Mesenchymal stem cell (in vitro differentiated cells and primary cell): ENCODE results near the gene RCL1.

Source experiments
- DNase-seq: peaks from one replicate; pipeline ENCODE4 v3.0.0-alpha.2; 2013
- H2AFZ ChIP-seq: one replicate; pipeline ENCODE4 v1.6.1; 2013; ENCODE audit warnings: low read depth, mild to moderate bottlenecking, control low read depth, inconsistent platforms, low read length, moderate library complexity
- H2AK5ac ChIP-seq: 2 replicates; pipeline ENCODE4 v1.6.1; 2013; ENCODE audit warnings: low read length, moderate library complexity, mild to moderate bottlenecking, inconsistent platforms; ENCODE audit not compliant: severe bottlenecking
- H2BK120ac ChIP-seq: one replicate; pipeline ENCODE4 v1.6.1; 2013; ENCODE audit warnings: low read depth, mild to moderate bottlenecking, inconsistent platforms, low read length, moderate library complexity
- H2BK12ac ChIP-seq, 2 experiments: one replicate each; pipeline ENCODE4 v1.6.1; 2013; ENCODE audit warnings: inconsistent platforms in 2 of 2, low read length in 2 of 2, mild to moderate bottlenecking in 2 of 2, moderate library complexity in 2 of 2, control low read depth in 1 of 2
- H2BK15ac ChIP-seq: one replicate; pipeline ENCODE4 v1.6.1; 2013; ENCODE audit warnings: mild to moderate bottlenecking, low read depth, inconsistent platforms; ENCODE audit not compliant: poor library complexity, severe bottlenecking
- H2BK5ac ChIP-seq: 2 replicates; pipeline ENCODE4 v1.6.1; 2013; ENCODE audit warnings: low read depth, mild to moderate bottlenecking, low read length, control low read depth, inconsistent platforms; ENCODE audit not compliant: poor library complexity, severe bottlenecking
- H3K14ac ChIP-seq, 2 experiments: one replicate each; pipeline ENCODE4 v1.6.1; 2013; ENCODE audit warnings: inconsistent platforms in 2 of 2, low read length in 2 of 2, control low read depth in 1 of 2, mild to moderate bottlenecking in 1 of 2, moderate library complexity in 1 of 2
- H3K18ac ChIP-seq, 2 experiments: one replicate each; pipeline ENCODE4 v1.6.1; 2013; ENCODE audit warnings: inconsistent platforms in 2 of 2, low read length in 2 of 2, control low read depth in 1 of 2, low read depth in 1 of 2, mild to moderate bottlenecking in 1 of 2
- H3K23ac ChIP-seq, 2 experiments: one replicate each; pipeline ENCODE4 v1.6.1; 2013; ENCODE audit warnings: inconsistent platforms in 2 of 2, low read length in 2 of 2, mild to moderate bottlenecking in 2 of 2, moderate library complexity in 2 of 2, control low read depth in 1 of 2
- H3K27ac ChIP-seq: 2 replicates; pipeline ENCODE4 v1.5.1; 2013; ENCODE audit warnings: mild to moderate bottlenecking, moderate library complexity, low read length, control low read depth, inconsistent platforms; ENCODE audit not compliant: poor library complexity, severe bottlenecking
- H3K27me3 ChIP-seq, 2 experiments: 2 replicates each; pipeline versions ENCODE4 v1.6.1 to v1.7.0; 2013; ENCODE audit warnings: low read length in 2 of 2, mild to moderate bottlenecking in 2 of 2, moderate library complexity in 2 of 2, control low read depth in 1 of 2, inconsistent platforms in 1 of 2; ENCODE audit not compliant: control insufficient read depth in 1 of 2, insufficient read depth in 1 of 2
- H3K36me3 ChIP-seq, 2 experiments: 2 replicates each; pipeline versions ENCODE4 v1.6.1 to v1.7.0; 2013; ENCODE audit warnings: low read length in 2 of 2, control low read depth in 1 of 2, inconsistent platforms in 1 of 2, low read depth in 1 of 2, mild to moderate bottlenecking in 1 of 2; ENCODE audit not compliant: insufficient read depth in 2 of 2, control insufficient read depth in 1 of 2
- H3K4ac ChIP-seq, 2 experiments: one replicate each; pipeline ENCODE4 v1.6.1; 2013; ENCODE audit warnings: inconsistent platforms in 2 of 2, low read length in 2 of 2, mild to moderate bottlenecking in 2 of 2, moderate library complexity in 2 of 2, control low read depth in 1 of 2, low read depth in 1 of 2
- H3K4me1 ChIP-seq: 2 replicates; pipeline ENCODE4 v1.6.1; 2013; ENCODE audit warnings: low read depth, low read length, control low read depth; ENCODE audit not compliant: control insufficient read depth, insufficient read depth
- H3K4me2 ChIP-seq: 2 replicates; pipeline ENCODE4 v1.6.1; 2013; ENCODE audit warnings: low read length, mild to moderate bottlenecking, inconsistent platforms; ENCODE audit not compliant: poor library complexity, severe bottlenecking
- H3K4me3 ChIP-seq, 2 experiments: 2 replicates each; pipeline versions ENCODE4 v1.5.1 to v1.7.0; 2013; ENCODE audit warnings: low read length in 2 of 2, mild to moderate bottlenecking in 2 of 2, control low read depth in 1 of 2, low read depth in 1 of 2; ENCODE audit not compliant: insufficient read depth in 1 of 2
- H3K79me1 ChIP-seq: replicated peaks from 2 replicates; pipeline ENCODE4 v1.6.1; 2013; ENCODE audit warnings: mild to moderate bottlenecking, control low read depth, low read length, inconsistent platforms; ENCODE audit not compliant: poor library complexity, severe bottlenecking
- H3K9ac ChIP-seq: 2 replicates; pipeline ENCODE4 v1.7.0; 2013; ENCODE audit warnings: mild to moderate bottlenecking, low read length, moderate library complexity
- H3K9me3 ChIP-seq: 2 replicates; pipeline ENCODE4 v1.7.0; 2013; ENCODE audit warnings: mild to moderate bottlenecking, low read length; ENCODE audit not compliant: control insufficient read depth
- H4K8ac ChIP-seq: one replicate; pipeline ENCODE4 v1.6.1; 2013; ENCODE audit warnings: inconsistent platforms, mild to moderate bottlenecking, low read length, moderate library complexity
- H4K91ac ChIP-seq: one replicate; pipeline ENCODE4 v1.6.1; 2013; ENCODE audit warnings: mild to moderate bottlenecking, low read length, inconsistent platforms
- WGBS: methylation state at CpG from one replicate; pipeline ENCODE4 v1.1.7; 2013; ENCODE audit warnings: mixed read lengths; 5-methylcytosine and 5-hydroxymethylcytosine counted together

RCL1 gene

DNA sequence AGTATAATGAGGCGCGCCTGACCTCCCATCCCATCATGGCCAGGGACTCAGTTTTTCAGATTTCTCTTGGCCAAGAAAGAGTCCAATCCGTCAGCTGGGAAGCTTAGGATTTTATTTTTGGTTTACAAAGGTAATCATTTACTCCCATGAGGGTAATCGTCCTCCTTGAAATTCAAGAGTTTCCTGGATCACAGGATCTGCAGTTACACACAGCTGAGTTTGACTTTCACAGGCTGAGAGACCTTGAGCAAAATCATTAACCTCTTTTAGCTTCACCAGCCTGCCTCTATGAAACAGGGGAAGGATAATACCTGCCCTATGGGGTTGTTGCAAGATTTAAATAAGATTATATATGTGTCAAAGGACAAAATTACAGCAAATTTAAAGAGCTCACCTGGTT is 36.3 kb upstream of the RCL1 start:
- H3K4me1 ChIP-seq: peaks cover 9% of the 10 kb centered on the region
- H3K36me3 ChIP-seq: no peaks in the 10 kb centered on the region
- H3K79me1 ChIP-seq: no peaks in the 10 kb centered on the region
- peaks cover 3 to 23% of the 10 kb centered on the region in 2 experiments for H3K27me3 ChIP-seq
- whole genome bisulfite sequencing: 83% methylated on average over 4 of the region's 4 CpGs
- H2BK12ac ChIP-seq: no peak overlapping the region
- no peak overlapping the region for H2BK120ac ChIP-seq
- H3K9me3 ChIP-seq: no peaks in the 10 kb centered on the region
- H3K4ac ChIP-seq: no peak overlapping the region
- no peak overlapping the region for H4K91ac ChIP-seq
- no peak overlapping the region for H4K8ac ChIP-seq
- H2BK5ac ChIP-seq: peak overlapping the region; percentile 44
- DNase-seq: no peak
- H3K18ac ChIP-seq: no peak overlapping the region
- no peak overlapping the region for H2BK15ac ChIP-seq
- H3K4me3 ChIP-seq: no peak overlapping the region
- H3K14ac ChIP-seq: no peak overlapping the region
- no peak overlapping the region for H3K23ac ChIP-seq
- H2AK5ac ChIP-seq: no peak overlapping the region
- H3K4me2 ChIP-seq: peak overlapping the region; percentile 29
- no peak overlapping the region for H2AFZ ChIP-seq
- H3K9ac ChIP-seq: no peak overlapping the region
- peak overlapping the region; percentile 42 for H3K27ac ChIP-seq

DNA sequence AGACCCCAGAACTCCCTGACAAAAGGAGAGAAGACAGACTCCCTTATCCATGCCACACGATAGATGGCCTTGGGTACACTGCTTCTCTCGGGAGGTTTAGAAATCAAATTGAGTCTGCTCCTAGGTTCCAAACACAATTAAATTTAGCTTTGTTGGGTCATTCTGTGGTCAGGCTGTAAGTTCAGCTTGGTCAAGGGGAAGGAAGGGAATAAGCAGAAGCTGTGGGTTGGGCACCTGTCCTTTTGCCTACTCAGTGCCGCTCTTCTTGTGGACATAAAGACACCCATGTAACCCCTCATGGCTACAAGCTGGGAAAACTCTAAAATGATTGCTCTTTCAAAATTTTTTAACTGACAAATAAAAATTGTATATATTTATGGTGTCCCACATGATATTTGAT is 32.6 kb upstream of the RCL1 start:
- H4K91ac ChIP-seq: no peak overlapping the region
- H3K27me3 ChIP-seq: peaks cover 7 to 33% of the 10 kb centered on the region in 2 experiments
- no peak overlapping the region for H2BK120ac ChIP-seq
- no peak overlapping the region for H3K27ac ChIP-seq
- no peak overlapping the region for H3K4me2 ChIP-seq
- no peak overlapping the region for H2BK12ac ChIP-seq
- no peak overlapping the region for H4K8ac ChIP-seq
- H3K14ac ChIP-seq: no peak overlapping the region
- H3K23ac ChIP-seq: no peak overlapping the region
- no peak overlapping the region for H3K4me3 ChIP-seq
- H2BK15ac ChIP-seq: no peak overlapping the region
- H2BK5ac ChIP-seq: no peak overlapping the region
- WGBS: 63% methylated on average over 2 of the region's 3 CpGs
- H2AK5ac ChIP-seq: no peak overlapping the region
- no peak for DNase-seq
- H3K4ac ChIP-seq: no peak overlapping the region
- H3K36me3 ChIP-seq: no peaks in the 10 kb centered on the region
- H3K4me1 ChIP-seq: peaks cover 17% of the 10 kb centered on the region
- no peak overlapping the region for H3K18ac ChIP-seq
- H3K9me3 ChIP-seq: no peaks in the 10 kb centered on the region
- H3K79me1 ChIP-seq: no peaks in the 10 kb centered on the region
- H2AFZ ChIP-seq: no peak overlapping the region
- H3K9ac ChIP-seq: no peak overlapping the region

DNA sequence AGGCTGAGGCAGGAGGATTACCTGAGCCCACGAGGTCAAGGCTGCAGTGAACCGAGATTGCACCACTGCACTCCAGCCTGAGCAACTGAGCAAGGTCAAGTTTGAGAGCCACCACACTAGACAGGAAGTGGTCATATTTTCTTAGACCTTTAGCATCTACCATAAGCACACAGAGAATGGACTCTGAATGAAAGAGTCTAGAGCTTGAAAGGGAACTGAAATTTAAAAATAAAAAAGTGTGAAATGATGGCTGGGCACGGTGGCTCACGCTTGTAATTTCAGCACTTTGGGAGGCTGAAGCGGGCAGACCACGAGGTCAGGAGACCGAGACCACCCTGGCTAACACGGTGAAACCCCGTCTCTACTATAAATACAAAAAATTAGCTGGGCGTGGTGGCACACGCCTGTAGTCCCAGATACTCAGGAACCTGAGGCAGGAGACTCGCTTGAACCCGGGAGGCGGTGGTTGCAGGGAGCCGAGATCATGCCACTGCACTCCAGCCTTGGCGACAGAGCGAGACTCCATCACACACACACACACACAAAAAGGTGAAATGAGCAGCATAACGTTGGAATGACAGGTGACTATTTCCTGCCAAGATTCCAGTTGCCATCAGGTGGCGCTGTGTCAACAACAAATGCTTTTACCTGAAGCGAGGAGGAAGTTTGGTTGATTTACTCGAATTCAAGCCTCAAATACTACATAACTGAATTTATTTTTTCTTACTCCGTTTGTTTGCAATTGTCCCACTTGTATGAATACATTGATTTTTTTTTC is 30.4 kb upstream of the RCL1 start:
- Histone ChIP-seq H4K8ac (no peak overlapping the region), H2BK120ac (no peak overlapping the region), H2AK5ac (no peak overlapping the region), H3K23ac (no peak overlapping the region), H2BK5ac (no peak overlapping the region), H3K4me2 (peak overlapping the region; percentile 27), H3K14ac (no peak overlapping the region), H2AFZ (no peak overlapping the region), H2BK12ac (no peak overlapping the region), H3K9me3 (no peaks in the 10 kb centered on the region), H4K91ac (no peak overlapping the region), H3K79me1 (no peaks in the 10 kb centered on the region), H3K4me1 (peaks cover 10% of the 10 kb centered on the region), H3K36me3 (no peaks in the 10 kb centered on the region), H3K4ac (no peak overlapping the region), H2BK15ac (no peak overlapping the region), H3K27me3 (peaks cover 7 to 33% of the 10 kb centered on the region in 2 experiments), H3K9ac (peak overlapping the region; percentile 56), H3K18ac (no peak overlapping the region), H3K27ac (peak overlapping the region; percentile 66), H3K4me3 (no peak overlapping the region)
- 53% methylated on average over 16 of the region's 22 CpGs for WGBS
- peak; percentile 75 for DNase-seq

DNA sequence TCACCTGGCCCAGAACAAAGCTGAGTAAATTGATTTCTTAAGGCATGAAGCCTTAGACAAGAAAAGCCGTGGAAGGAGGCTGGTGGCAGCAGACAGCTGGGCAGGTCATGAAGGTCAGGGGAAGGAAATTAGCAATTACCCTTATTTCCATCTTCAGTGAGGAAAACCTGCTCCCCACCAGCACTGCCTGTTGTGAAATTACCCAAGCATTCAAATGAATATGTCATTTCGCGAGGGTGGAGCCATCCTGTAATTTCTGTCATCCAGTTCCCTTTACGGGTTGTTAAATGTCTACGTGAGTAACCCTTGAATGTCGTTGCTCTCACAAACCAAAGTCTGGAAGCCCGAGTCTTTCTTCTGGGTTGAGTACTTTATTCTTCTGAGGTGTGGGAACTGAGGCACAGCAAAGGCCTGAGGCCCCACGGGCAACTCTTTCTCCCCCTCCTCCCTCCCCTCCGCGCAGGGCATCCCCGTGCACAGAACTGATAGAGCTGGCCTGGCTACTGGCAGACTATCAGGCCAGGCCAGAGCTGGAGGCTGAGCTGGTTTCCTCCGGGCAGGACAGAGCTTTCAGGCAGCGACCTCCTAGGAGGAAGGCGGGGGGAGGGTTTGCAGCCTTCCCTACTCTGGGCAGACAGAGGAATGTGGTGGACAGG is 29.7 kb upstream of the RCL1 start:
- Histone ChIP-seq H2BK12ac (peak overlapping the region in 1 of 2 experiments; percentile 33), H3K9ac (peak overlapping the region; percentile 56), H4K8ac (peak overlapping the region; percentile 95), H3K79me1 (no peaks in the 10 kb centered on the region), H4K91ac (peak overlapping the region; percentile 89), H3K9me3 (peaks cover 4% of the 10 kb centered on the region), H2AK5ac (no peak overlapping the region), H3K18ac (peak overlapping the region in 1 of 2 experiments; percentile 75), H3K4me3 (no peak overlapping the region), H3K27me3 (peaks cover 7 to 31% of the 10 kb centered on the region in 2 experiments), H3K4me2 (peak overlapping the region; percentile 27), H3K27ac (peak overlapping the region; percentile 66), H2BK5ac (no peak overlapping the region), H3K4me1 (peaks cover 10% of the 10 kb centered on the region), H3K36me3 (no peaks in the 10 kb centered on the region), H2BK15ac (no peak overlapping the region), H2BK120ac (no peak overlapping the region), H3K4ac (peak overlapping the region in 1 of 2 experiments; percentile 5), H2AFZ (peak overlapping the region; percentile 1), H3K14ac (no peak overlapping the region), H3K23ac (no peak overlapping the region)
- WGBS: 38% methylated on average over 14 of the region's 14 CpGs
- peak; percentile 50 for DNase-seq
